NCI-H1105 treated with DMSO at 0.1 percent for 48 hours (cell line): ENCODE measurements around the gene TSPAN2.
A peak's percentile ranks its signal among the peaks of the same experiment; 100 is the strongest.

ENCODE experiments used
- DNase-seq: peaks from one replicate; lab custom pipeline; 2025; lab: John Stamatoyannopoulos, UW

TSPAN2 gene

GRCh38 chr1:115113766-115114165, 24.5 kb upstream of the TSPAN2 start:
- no peak for DNase-seq

- peak; percentile 36 for DNase-seq
These were observed 23.4 kb upstream of the TSPAN2 start for GRCh38 chr1:115112496-115113375.

GRCh38 chr1:115107516-115108260, 18.4 kb upstream of the TSPAN2 start:
- no peak for DNase-seq

- DNase-seq, result no peak
These were observed 16.5 kb upstream of the TSPAN2 start for GRCh38 chr1:115105831-115106230.

GRCh38 chr1:115099693-115100050, 10.4 kb upstream of the TSPAN2 start:
- no peak for DNase-seq

- DNase-seq, result peak; percentile 69
These were observed 9.8 kb upstream of the TSPAN2 start for GRCh38 chr1:115098979-115099692.

GRCh38 chr1:115092175-115092574, 2.9 kb upstream of the TSPAN2 start:
- DNase-seq, result no peak

GRCh38 chr1:115091572-115091971, 2.3 kb upstream of the TSPAN2 start:
- no peak for DNase-seq

GRCh38 chr1:115090956-115091355, 1.7 kb upstream of the TSPAN2 start:
- no peak for DNase-seq

GRCh38 chr1:115090540-115090939, 1.2 kb upstream of the TSPAN2 start:
- DNase-seq, result no peak

- DNase-seq, result no peak
These were observed 835 bp upstream of the TSPAN2 start for GRCh38 chr1:115090186-115090490.

- peak; percentile 34 for DNase-seq
These were observed 358 bp downstream of the TSPAN2 start for GRCh38 chr1:115088871-115089419.

GRCh38 chr1:115088115-115088778, 1.1 kb downstream of the TSPAN2 start:
- DNase-seq, result no peak

- DNase-seq, result no peak
These were observed 3.0 kb downstream of the TSPAN2 start for GRCh38 chr1:115086176-115086830.

GRCh38 chr1:115084902-115085511, 4.3 kb downstream of the TSPAN2 start:
- no peak for DNase-seq

- DNase-seq, result no peak
These were observed 6.4 kb downstream of the TSPAN2 start for GRCh38 chr1:115082949-115083348.

GRCh38 chr1:115078708-115079107, 10.6 kb downstream of the TSPAN2 start:
- no peak for DNase-seq

- no peak for DNase-seq
These were observed 11.3 kb downstream of the TSPAN2 start for GRCh38 chr1:115077984-115078330.

GRCh38 chr1:115077286-115077983, 11.9 kb downstream of the TSPAN2 start:
- DNase-seq, result no peak

GRCh38 chr1:115076384-115076915, 12.9 kb downstream of the TSPAN2 start:
- no peak for DNase-seq
